Endodermal cell (in vitro differentiated cells): ENCODE data around the gene IFT122. TPM values are rescaled to one million over a fixed set of nuclear protein-coding genes. Genes with fewer than 3 reads are reported as not detected.

Experiments
- DNase-seq: peaks from one replicate; pipeline ENCODE4 v3.0.0-alpha.2; 2017
- H3K27ac ChIP-seq: 2 replicates; pipeline ENCODE4 v1.5.1; 2013; ENCODE audit warnings: mild to moderate bottlenecking, low read depth, low read length, moderate library complexity
- H3K27me3 ChIP-seq: 2 replicates; pipeline ENCODE4 v1.6.1; 2013; ENCODE audit warnings: mild to moderate bottlenecking, low read length, moderate library complexity; ENCODE audit not compliant: insufficient read depth, control insufficient read depth, poor library complexity, severe bottlenecking
- H3K36me3 ChIP-seq: 2 replicates; pipeline ENCODE4 v1.7.0; 2013; ENCODE audit warnings: mild to moderate bottlenecking, low read length, moderate library complexity; ENCODE audit not compliant: control insufficient read depth, insufficient read depth
- H3K4me1 ChIP-seq: one replicate; pipeline ENCODE4 v1.7.0; 2013; ENCODE audit warnings: low read length; ENCODE audit not compliant: control insufficient read depth, insufficient read depth
- H3K4me3 ChIP-seq: 2 replicates; pipeline ENCODE4 v1.5.1; 2013; ENCODE audit warnings: mild to moderate bottlenecking, low read length, moderate library complexity
- H3K9ac ChIP-seq: 2 replicates; pipeline ENCODE4 v1.6.1; 2013; ENCODE audit warnings: mild to moderate bottlenecking, low read length, moderate library complexity; ENCODE audit not compliant: poor library complexity, severe bottlenecking; ENCODE audit errors: extremely low read depth
- H3K9me3 ChIP-seq: 2 replicates; pipeline ENCODE4 v1.6.1; 2013; ENCODE audit warnings: mild to moderate bottlenecking, low read length, moderate library complexity; ENCODE audit not compliant: control insufficient read depth
- H3K27ac Mint-ChIP-seq: 2 replicates; pipeline ENCODE4 v1.8.0; 2020; ENCODE audit warnings: mixed read lengths
- H3K27me3 Mint-ChIP-seq: 2 replicates; pipeline ENCODE4 v1.8.0; 2021; ENCODE audit warnings: mild to moderate bottlenecking, mixed read lengths; ENCODE audit not compliant: insufficient read depth
- H3K36me3 Mint-ChIP-seq: 2 replicates; pipeline ENCODE4 v1.8.0; 2020; ENCODE audit warnings: low read depth, mixed read lengths
- H3K4me1 Mint-ChIP-seq: 2 replicates; pipeline ENCODE4 v1.8.0; 2020; ENCODE audit warnings: mixed read lengths
- H3K4me3 Mint-ChIP-seq: 2 replicates; pipeline ENCODE4 v1.8.0; 2020; ENCODE audit warnings: mild to moderate bottlenecking, moderate library complexity, mixed read lengths
- H3K9me3 Mint-ChIP-seq: 2 replicates; pipeline ENCODE4 v1.8.0; 2020; ENCODE audit warnings: mild to moderate bottlenecking, mixed read lengths
- WGBS, 2 experiments: methylation state at CpG; one replicate each; pipeline versions ENCODE4 v1.1.5 to v1.1.7; 2013; ENCODE audit warnings: missing lambda C conversion rate in 2 of 2, mixed read lengths in 1 of 2; ENCODE audit not compliant: insufficient coverage in 1 of 2, insufficient read length in 1 of 2; 5-methylcytosine and 5-hydroxymethylcytosine counted together
- total RNA-seq, 2 donors: library from RNA; stranded (reverse); fragmentation: NEBNext Ultra II Directional in 1 of 2; extraction: Animal tissue kit (Norgen Biotek cat#: 25700) in 1 of 2; gene quantifications; 2 replicates in 1 of 2; 3 replicates in 1 of 2; pipeline ENCODE4 v1.2.1, GENCODE V29; 2021
- TF ChIP-seq, protein P1 (sequence below): fragments of 200-600 bp; sonication (generic); conservative IDR thresholded peaks from 2 replicates; pipeline ENCODE4 v1.5.0; 2021; ENCODE audit warnings: antibody characterized with exemption, mild to moderate bottlenecking

Gene IFT122
- total RNA-seq, 2 donors from 2014 or later, result 36.0 to 46.6 TPM

DNA sequence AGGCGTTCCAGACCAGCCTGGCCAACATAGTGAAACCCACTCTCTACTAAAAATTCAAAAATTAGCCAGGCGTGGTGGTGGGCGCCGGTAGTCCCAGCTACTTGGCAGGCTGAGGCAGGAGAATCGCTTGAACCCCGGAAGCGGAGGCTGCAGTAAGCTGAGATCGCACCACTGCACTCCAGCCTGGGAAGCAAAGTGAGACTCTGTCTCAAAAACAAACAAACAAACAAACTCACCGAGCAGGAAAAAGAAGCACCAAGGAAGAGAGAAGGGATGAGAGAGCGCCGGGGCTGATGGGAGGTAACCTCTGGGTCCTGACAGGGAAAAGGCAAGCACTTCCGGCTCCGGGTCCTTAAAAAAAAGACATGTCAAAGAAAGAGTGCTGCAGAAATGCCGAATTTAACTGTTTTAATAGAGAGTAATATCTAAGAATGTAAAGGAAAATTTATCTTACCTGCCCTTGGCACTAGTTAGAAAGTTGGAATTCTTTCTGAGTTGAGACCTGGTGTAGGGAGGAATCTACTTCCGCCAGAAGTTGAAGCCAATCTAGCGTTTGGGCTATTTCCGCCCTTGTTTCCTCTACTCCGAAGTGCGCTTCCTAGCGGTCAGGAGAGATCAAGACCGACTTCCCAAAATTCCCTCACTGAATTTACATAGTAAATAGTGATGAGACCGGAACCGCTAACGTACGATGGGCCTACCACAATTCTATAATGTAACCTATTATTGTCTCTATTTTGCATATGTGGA is 40.7 kb upstream of the IFT122 start:
- no peaks in the 10 kb centered on the region for H3K4me1 ChIP-seq
- H3K9ac ChIP-seq, result peak overlapping the region; percentile 91
- peak overlapping the region; percentile 99 for H3K4me3 Mint-ChIP-seq
- peaks cover 30% of the 10 kb centered on the region for H3K36me3 ChIP-seq
- peak; percentile 90 for DNase-seq
- H3K9me3 ChIP-seq, result no peaks in the 10 kb centered on the region
- peak overlapping the region; percentile 82 for H3K27ac ChIP-seq
- TF ChIP-seq, protein P1, sequence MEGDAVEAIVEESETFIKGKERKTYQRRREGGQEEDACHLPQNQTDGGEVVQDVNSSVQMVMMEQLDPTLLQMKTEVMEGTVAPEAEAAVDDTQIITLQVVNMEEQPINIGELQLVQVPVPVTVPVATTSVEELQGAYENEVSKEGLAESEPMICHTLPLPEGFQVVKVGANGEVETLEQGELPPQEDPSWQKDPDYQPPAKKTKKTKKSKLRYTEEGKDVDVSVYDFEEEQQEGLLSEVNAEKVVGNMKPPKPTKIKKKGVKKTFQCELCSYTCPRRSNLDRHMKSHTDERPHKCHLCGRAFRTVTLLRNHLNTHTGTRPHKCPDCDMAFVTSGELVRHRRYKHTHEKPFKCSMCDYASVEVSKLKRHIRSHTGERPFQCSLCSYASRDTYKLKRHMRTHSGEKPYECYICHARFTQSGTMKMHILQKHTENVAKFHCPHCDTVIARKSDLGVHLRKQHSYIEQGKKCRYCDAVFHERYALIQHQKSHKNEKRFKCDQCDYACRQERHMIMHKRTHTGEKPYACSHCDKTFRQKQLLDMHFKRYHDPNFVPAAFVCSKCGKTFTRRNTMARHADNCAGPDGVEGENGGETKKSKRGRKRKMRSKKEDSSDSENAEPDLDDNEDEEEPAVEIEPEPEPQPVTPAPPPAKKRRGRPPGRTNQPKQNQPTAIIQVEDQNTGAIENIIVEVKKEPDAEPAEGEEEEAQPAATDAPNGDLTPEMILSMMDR, result peak; percentile 83
- H3K4me1 Mint-ChIP-seq, result peaks cover 9% of the 10 kb centered on the region
- H3K4me3 ChIP-seq, result peak overlapping the region; percentile 95
- H3K9me3 Mint-ChIP-seq, result no peaks in the 10 kb centered on the region
- H3K36me3 Mint-ChIP-seq, result peaks cover 15% of the 10 kb centered on the region
- no peaks in the 10 kb centered on the region for H3K27me3 ChIP-seq
- no peaks in the 10 kb centered on the region for H3K27me3 Mint-ChIP-seq
- 0% methylated on average over 18 to 21 of the region's 25 CpGs for WGBS, 2 experiments
- H3K27ac Mint-ChIP-seq, result peak overlapping the region; percentile 98

DNA sequence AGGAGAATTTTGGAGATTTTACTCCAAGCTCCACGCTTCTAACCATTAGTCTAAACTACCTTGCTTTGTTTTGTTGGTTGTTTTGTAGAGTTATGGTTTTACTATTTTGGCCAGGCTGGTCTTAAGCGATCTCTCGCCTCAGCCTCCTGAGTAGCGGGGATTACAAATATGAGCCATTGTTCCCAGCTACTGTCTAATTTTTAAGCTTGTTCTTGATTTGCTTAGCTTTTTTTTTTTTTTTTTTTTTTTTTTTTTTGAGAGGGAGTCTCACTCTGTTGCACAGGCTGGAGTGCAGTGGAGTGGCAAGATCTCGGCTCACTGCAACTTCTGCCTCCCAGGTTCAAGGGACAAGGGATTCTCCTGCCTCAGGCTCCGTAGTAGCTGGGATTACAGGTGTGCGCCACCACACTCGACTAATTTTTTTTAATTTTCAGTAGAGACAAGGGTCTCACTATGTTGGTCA is 40.1 kb upstream of the IFT122 start:
- Mint-ChIP-seq H3K27ac (peak overlapping the region; percentile 98), H3K4me3 (peak overlapping the region; percentile 99), H3K4me1 (peaks cover 9% of the 10 kb centered on the region), H3K27me3 (no peaks in the 10 kb centered on the region), H3K36me3 (peaks cover 15% of the 10 kb centered on the region), H3K9me3 (no peaks in the 10 kb centered on the region)
- no peaks in the 10 kb centered on the region for H3K9me3 ChIP-seq
- H3K36me3 ChIP-seq, result peaks cover 27% of the 10 kb centered on the region
- peak overlapping the region; percentile 91 for H3K9ac ChIP-seq
- 82 to 89% methylated on average over 5 to 7 of the region's 8 CpGs for WGBS, 2 experiments
- no peaks in the 10 kb centered on the region for H3K27me3 ChIP-seq
- TF ChIP-seq, protein P1, result no peak
- no peak overlapping the region for H3K27ac ChIP-seq
- DNase-seq, result no peak
- H3K4me1 ChIP-seq, result no peaks in the 10 kb centered on the region
- H3K4me3 ChIP-seq, result peak overlapping the region; percentile 95

DNA sequence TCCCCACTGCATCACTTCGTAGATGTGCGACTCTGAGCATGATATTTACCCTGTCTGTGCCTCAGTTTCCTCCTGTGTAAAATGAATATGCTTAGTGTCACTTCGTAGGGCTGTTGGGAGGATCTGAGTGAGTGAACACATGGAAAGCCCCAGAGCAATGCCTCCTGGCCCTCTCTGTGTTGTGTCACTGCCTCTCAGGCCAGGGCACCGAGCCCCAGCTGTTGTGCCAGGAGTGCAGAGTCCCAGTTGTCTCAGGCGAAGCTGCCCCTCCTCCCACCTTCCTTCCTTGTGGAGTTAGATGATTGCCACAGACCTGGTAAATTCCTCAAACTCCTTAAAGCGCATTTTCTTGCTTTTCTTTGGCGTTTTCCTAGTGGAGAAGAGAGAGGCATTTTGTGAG is 37.8 kb upstream of the IFT122 start:
- TF ChIP-seq, protein P1, result no peak
- WGBS, 2 experiments, result 95% methylated on average over 7 of the region's 7 CpGs; no CpG with 5 or more reads in 1 of the 2 experiments
- H3K27me3 Mint-ChIP-seq, result no peaks in the 10 kb centered on the region
- H3K36me3 Mint-ChIP-seq, result no peaks in the 10 kb centered on the region
- Histone ChIP-seq H3K27ac (no peak overlapping the region), H3K27me3 (no peaks in the 10 kb centered on the region), H3K9me3 (no peaks in the 10 kb centered on the region), H3K9ac (no peak overlapping the region), H3K4me3 (no peak overlapping the region), H3K4me1 (no peaks in the 10 kb centered on the region), H3K36me3 (peaks cover 4% of the 10 kb centered on the region)
- H3K4me3 Mint-ChIP-seq, result no peak overlapping the region
- no peak overlapping the region for H3K27ac Mint-ChIP-seq
- DNase-seq, result no peak
- H3K4me1 Mint-ChIP-seq, result peaks cover 9% of the 10 kb centered on the region
- no peaks in the 10 kb centered on the region for H3K9me3 Mint-ChIP-seq
